Hepatocyte (in vitro differentiated cells): ENCODE results near the gene CREBBP.

ENCODE experiments used
- EZH2 ChIP-seq: fragments of 200-600 bp; sonication (generic); IDR thresholded peaks from 2 replicates; pipeline ENCODE4 v1.6.1; 2016; ENCODE audit warnings: antibody characterized with exemption, mild to moderate bottlenecking, borderline replicate concordance
- TF ChIP-seq, protein P1 (sequence below): fragments of 200-600 bp; sonication (generic); IDR thresholded peaks from 2 replicates; pipeline ENCODE4 v1.5.1; 2016; ENCODE audit warnings: antibody characterized with exemption, mild to moderate bottlenecking; ENCODE audit not compliant: poor library complexity

DNA sequence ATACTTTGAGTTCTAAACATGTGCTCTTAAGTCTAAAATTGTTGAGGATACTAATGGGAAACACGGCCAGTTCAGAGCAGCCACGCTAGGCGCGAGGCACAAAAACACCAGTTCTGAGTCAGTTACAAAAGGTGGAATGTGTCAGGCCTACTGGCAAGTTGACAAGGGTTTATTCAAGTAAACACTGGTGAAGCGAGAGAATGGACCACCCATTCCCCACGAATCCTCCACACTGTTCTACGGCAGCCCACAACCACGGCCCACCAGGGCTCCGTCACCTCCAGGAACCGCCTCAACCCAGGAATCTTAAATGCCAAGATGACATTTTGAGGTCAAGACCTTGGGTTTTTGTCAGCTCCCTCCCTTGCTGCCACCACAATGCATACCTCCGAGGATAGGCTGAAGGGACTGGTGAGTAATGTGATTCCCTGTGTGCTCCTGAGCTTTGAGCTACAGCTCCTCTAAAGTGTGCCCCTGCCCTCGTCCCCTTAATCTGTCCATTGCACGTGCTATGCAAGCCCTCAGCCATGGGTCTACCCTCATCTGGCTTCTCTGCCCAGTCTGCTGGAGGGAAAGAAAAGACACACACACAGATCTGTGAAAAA, 134.7 kb downstream of the CREBBP start:
- TF ChIP-seq, protein P1, sequence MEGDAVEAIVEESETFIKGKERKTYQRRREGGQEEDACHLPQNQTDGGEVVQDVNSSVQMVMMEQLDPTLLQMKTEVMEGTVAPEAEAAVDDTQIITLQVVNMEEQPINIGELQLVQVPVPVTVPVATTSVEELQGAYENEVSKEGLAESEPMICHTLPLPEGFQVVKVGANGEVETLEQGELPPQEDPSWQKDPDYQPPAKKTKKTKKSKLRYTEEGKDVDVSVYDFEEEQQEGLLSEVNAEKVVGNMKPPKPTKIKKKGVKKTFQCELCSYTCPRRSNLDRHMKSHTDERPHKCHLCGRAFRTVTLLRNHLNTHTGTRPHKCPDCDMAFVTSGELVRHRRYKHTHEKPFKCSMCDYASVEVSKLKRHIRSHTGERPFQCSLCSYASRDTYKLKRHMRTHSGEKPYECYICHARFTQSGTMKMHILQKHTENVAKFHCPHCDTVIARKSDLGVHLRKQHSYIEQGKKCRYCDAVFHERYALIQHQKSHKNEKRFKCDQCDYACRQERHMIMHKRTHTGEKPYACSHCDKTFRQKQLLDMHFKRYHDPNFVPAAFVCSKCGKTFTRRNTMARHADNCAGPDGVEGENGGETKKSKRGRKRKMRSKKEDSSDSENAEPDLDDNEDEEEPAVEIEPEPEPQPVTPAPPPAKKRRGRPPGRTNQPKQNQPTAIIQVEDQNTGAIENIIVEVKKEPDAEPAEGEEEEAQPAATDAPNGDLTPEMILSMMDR, result no peak
- no peak for TF ChIP-seq EZH2
